ENCODE data around the gene PLA2G15. TPM values are rescaled to one million over a fixed set of nuclear protein-coding genes. Genes with fewer than 3 reads are reported as not detected.
"Not testable (repeated sequence)": the region's sequence is repeated elsewhere in the genome, so short reads cannot be mapped to it uniquely, and the experiment has no call there.

PLA2G15 gene
- total RNA-seq, 1 experiment from 2014 or later, result 24.4 TPM

DNA sequence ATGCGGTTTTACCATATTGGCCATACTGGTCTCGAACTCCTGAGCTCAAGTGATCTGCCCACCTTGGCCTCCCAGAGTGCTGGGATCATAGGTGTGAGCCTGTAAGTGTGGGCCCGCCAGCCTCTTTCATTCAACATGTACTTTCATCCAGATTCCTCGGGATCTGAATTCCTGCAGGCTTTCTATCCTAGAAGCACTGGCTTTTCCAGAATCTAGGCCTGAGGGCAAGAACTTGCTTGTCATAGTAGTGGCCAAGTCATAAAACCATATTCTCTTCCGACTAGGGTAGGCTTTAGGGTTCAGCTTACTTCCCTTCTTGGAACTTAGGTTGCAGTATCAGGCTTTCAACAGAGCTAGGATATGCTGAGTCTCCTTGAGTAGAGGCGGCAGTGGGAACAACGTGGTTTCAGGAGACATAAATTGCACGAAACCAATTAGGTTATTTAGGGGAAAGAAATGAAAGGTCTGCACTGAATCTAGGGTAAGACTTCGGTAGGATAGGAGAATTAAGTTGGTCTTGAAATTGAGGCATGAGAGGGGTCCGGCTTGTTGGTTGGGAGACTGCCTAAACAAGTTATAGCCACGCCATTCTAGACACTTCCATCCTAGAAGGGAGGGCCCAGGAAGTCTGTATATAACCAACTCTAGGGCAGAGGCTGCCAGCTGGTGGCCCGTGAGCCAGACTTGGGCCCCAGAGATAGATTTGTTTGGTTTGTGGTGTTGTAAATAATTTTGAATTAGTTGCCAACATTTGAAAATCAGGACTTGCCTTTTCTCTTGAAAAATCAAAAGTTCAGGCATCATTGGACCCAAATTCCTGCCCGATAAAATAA, 34.8 kb downstream of the PLA2G15 start:
- no peak for DNase-seq (ENCODE audit: low read depth)

DNA sequence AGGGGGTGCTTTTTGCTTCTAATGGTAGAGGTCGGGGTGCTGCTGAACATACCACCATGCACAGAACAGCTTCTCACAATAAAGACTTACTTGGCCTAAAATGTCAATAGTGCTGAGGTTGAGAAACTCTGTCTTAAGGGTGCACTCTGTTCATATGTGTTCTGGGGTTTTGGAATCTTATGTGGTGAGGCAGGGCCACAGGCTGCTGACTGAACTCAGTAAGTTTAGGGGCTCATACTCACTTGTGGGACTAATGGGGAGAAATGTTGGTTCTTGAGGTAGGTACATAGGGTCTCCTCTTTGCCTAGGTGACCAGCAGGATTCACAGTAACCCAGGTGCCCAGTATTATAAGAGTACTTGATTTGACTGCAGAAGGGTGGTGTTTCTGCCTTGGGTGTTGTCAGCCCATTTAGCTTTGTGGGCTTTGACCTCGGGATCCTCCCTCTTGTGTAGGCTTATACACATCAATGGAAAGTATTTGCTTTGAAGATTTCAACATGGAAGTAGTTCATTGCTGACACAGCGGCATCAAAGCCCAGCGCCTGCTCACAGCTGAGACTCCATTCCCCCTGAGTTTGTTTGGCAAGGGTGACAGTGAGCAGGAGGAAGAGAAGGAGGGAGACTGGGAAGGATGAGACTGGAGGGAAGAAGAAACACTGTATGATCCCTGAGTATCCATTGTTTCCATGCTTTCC, 36.3 kb downstream of the PLA2G15 start:
- DNase-seq (ENCODE audit: low read depth), result no peak

DNA sequence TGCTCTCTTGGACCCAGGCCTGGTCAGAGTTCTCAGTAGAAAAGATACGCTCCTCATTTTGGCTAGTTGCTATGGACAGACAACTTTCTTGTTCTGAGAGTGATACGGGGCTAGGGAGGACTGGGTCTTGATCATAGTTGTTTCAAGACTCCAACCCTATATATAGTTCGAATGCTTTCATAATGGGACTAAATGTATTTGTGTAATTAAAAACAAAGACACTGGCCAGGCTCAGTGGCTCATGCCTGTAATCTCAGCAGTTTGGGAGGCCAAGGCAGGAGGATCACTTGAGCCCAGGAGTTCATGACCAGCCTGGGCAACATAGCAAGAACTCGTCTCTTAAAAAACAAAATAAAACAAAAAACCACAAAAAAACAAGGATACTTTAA, 36.9 kb downstream of the PLA2G15 start:
- DNase-seq (ENCODE audit: low read depth), result no peak

DNA sequence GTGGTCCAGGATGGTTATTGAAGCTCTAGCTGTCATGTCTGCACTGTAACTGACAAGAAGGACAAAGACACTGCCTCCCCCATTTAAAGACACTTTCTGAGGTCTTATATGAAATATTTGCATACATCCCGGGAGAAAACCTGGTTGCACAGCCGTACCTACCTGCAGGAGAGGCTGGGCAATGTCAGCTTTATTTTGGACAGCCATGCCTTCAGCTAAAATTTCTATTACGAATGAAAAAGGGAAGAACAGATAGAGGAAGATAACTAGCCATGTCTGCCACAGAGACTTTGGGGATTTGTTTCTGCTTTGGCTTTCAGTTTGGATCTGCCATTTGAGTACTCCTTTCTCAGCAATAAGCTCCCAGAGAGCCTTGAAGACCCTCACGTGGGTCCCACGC, 38.2 kb downstream of the PLA2G15 start:
- no peak for DNase-seq (ENCODE audit: low read depth)

DNA sequence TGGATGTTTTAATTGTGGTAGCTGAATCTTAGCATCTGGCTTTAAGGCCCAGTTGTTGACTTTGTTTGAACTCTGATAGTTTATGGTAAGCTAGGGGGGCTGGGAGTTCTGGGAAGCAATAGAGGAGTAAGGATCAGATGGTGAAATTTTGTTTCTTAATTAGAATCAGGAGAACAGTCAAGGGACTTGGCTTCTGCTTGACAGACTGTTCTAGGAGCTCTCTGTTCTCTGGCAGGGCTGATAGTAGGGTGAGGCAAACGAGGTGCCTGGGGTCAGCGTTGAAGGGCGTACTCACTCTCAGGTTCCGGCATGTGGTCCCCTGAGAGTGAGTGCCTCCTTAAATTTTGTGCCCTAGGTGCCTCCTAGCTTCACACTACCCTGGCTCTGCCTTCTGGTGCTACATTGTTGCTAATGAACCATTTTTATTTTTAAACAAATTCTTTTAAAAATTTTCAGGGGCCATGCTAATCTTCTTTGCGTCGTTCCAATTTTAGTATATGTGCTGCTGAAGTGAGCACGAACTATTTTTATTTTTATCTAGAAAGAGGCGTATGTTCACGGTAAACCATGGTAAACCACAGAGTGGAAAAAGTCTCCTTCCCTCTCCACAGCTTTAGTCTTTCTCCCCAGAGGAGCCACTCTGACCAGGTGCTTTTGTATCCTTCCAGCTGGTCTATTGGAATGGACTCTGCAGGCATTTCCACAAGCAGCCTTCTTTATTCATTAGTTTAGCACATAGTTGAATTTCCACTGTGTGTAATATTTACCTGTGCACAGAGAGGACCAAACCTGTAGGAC, 38.8 kb downstream of the PLA2G15 start:
- DNase-seq (ENCODE audit: low read depth), result no peak

- no peak for DNase-seq (ENCODE audit: low read depth)
Observed at GRCh38 chr16:68284847-68285246, 39.7 kb downstream of the PLA2G15 start.

DNA sequence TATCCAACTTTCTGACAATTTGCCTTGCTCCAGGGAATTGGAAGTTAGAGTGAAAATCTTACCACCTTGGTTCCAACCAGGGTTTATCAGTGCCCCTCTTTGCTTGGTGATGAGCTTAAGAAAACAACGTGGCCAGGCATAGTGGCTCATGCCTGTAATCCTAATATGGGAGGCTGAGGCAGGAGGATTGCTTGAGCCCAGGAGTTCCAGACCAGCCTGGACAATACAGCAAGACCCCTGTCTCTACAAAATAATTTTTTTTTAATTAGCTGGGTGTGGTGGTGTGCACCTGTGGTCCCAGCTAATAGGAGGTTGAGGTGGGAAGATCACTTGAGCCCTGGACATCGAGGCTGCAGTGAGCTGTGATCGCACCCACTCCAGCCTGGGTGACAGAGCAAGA, 40.5 kb downstream of the PLA2G15 start:
- no peak for DNase-seq (ENCODE audit: low read depth)

DNA sequence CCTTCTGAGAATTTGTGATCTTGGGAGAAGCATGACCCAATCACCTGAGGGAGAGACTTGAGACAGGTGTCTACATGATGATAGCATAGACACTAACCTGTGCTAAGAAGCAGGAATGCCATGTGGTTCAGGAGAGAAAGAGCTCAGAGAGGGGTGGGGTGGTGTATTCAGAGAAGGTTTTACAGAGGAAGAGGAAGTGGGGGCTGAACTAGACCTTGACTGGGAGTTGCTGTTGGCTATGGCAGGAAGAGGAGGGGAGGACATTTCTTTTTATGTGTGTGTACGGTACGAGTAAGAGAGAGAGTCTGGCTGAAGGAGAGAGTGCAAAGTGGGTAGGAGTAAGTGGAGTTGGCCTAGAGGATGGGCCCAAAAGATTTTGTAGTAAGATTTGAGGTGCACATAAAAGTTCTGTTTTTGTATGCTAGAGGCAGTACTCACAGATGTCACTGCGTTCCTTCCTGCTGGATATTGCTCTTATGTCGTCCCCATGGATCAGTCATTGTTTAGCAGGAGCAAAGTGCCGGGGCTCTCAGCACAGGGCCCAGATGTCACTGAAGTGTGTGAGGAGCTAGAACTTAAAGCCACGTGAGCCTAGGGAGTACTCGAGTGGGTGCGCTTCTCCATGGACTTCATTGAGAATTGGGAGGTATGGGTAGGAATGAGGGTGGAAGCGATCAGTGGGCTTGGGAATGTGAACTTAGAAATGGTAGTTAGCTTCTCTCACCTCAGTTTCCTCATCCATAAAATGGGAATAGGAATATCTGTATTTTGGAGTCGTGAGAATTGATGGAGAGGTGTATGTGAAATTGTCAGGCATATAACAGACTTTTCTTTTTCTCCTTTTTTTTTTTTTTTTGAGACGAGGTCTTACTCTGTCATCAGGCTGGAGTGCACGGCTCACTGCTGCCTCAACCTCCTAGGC, 41.2 kb downstream of the PLA2G15 start:
- DNase-seq (ENCODE audit: low read depth), result no peak

- peak; percentile 97 for DNase-seq (ENCODE audit: low read depth)
Observed at GRCh38 chr16:68287276-68288251, 42.4 kb downstream of the PLA2G15 start.

DNA sequence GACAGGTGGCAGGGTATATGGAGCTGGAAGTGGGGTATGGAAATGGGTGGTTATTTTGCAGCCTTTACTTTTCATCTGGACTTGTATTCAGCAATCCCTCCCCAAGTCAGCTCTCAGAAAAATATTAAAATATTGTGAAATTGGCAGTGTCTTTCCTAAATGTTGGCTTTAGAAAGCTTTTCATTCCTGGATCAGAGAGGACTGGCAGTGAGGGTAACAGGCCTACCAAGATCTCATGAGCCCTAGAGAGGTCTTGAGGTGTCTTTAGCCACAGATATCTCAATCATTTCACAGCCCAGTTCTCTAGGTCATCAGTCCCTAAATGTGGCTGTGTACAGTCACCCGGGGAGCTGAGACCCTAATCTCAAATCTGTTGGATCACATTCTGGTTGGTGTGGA, 43.1 kb downstream of the PLA2G15 start:
- DNase-seq (ENCODE audit: low read depth), result no peak

DNA sequence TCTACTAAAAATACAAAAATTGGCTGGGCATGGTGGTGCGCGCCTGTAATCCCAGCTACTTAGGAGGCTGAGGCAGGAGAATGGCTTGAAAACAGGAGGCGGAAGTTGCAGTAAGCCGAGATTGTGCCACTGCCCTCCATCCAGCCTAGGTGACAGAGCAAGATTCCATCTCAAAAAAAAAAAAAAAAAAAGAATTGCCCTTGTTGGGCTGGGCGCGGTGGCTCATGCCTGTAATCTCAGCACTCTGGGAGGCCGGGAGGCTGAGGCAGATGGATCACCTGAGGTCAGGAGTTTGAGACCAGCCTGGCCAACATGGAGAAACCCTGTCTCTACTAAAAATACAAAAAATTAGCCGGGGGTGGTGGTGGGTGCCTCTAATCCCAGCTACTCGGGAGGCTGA, 43.6 kb downstream of the PLA2G15 start:
- not testable (repeated sequence) for DNase-seq (ENCODE audit: low read depth)

- no peak for DNase-seq (ENCODE audit: low read depth)
Observed at GRCh38 chr16:68289202-68289601, 44.0 kb downstream of the PLA2G15 start.

- no peak for DNase-seq (ENCODE audit: low read depth)
Observed at GRCh38 chr16:68289621-68290329, 44.6 kb downstream of the PLA2G15 start.

DNA sequence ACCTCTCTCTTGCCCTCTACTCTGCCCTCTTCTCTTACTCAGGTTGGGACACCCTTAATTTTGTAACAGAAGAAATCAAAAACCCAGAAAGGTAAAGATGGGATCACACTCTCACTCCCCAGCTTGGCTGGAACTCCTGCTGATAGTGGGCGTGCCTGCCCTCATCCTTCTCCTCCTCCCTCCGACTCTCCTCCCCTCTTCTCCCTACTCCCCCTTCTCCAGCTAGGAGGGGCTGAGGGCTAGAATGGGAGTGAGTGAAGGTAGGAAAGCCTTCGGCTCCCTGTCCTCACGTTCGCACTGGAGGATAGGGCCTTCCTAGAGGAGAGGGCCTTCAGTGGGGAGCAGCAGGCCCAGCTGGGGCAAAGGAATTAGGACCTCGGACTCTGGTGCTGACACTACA, 45.3 kb downstream of the PLA2G15 start:
- no peak for DNase-seq (ENCODE audit: low read depth)

DNA sequence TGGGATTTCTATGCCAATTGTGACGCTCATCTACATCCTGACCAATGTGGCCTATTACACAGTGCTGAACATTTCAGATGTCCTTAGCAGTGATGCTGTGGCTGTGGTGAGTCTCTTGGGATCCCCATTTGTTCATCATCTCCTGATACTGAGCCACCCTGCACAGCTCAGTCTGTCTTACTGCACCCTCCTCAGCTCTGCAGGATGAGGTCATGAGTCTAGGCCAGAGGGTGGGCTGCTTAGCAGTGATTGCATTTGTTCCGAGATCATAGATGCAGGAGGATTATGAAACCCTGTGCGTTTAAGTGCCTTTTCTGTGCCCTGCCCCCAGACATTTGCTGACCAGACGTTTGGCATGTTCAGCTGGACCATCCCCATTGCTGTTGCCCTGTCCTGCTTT, 46.1 kb downstream of the PLA2G15 start:
- DNase-seq (ENCODE audit: low read depth), result no peak

DNA sequence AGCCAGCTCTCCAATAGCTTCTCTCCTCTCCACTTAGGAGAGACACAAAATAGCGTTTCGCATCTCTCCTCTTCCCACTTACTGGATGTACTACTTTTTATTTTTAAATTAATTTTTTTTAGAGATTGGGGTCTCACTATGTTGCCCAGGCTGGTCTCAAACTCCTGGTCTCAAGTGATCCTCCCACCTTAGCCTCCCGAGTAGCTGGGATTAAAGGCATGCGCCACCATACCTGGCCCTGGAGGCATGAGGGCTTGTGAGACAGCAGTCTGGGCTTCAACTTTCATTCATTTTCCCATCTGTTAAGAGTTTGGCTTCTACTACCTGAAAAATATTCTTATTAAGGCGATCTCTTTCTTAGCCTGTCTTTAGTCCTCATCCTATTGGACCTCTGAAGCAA, 47.3 kb downstream of the PLA2G15 start:
- DNase-seq (ENCODE audit: low read depth), result no peak

DNA sequence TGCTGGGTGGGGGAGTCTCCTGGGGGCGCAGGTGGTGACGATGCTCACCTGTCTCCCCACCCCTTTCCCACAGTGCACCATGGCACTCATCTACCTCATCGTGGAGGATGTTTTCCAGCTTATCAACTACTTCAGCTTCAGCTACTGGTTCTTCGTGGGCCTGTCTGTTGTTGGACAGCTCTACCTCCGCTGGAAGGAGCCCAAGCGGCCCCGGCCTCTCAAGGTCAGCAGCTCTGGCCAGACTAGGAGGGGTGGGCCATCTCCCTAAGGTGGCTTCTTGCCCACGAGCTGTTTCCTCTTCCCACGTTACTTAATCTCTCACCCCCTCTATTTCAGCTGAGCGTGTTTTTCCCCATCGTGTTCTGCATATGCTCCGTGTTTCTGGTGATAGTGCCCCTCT, 51.1 kb downstream of the PLA2G15 start:
- DNase-seq (ENCODE audit: low read depth), result no peak

DNA sequence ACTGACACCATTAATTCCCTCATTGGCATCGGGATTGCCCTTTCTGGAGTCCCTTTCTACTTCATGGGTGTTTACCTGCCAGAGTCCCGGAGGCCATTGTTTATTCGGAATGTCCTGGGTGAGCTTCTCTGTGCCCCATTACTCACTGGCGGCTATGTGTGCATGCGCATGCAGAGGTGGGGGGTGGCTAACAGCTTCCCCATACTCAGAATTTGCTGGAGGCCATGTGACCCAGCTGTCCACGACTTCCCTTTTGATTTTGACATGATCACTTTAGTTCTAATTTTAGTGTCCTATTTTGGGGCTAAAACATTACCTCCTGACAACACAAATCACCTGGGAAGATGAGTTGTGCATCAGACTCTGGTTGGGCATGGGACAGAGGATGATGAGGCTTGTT, 51.5 kb downstream of the PLA2G15 start:
- DNase-seq (ENCODE audit: low read depth), result no peak

DNA sequence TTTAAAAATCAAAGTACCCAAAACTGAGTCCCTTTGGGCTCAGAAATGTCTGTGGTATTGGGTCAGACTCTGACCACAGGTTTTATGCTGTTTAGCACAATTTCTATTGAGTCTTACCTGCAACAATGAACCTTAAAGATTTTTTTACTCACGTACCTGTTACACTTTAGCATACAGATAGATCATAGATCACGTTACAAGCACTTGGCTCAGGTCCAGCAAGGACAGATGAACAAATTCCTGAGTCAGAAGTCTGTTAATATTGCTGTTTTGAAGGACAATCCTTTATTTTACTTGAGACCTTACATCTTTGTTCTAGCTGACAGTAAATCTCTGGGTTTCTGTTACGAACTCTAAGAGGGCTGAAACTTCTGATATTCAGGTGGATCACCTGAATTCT, 52.7 kb downstream of the PLA2G15 start:
- no peak for DNase-seq (ENCODE audit: low read depth)

DNA sequence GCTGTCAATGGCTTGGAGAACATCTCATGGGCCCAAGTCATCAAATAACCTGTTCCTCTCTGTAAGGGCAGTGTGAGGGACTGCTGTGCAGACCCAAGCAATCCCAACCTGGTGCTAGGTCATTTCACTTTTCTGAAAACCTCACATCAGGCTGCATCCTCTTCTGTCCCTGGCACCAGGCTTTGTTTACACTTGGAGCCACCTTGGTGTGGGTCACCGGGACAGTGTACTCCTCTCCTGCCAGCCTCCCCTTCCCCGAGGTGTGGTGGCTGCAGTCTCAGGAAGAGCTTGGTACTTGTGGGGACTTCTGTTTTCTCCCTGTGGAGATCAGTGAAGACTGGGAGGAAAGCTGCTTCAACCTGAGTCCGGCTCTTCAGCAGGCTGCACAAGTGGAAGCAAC, 53.1 kb downstream of the PLA2G15 start:
- no peak for DNase-seq (ENCODE audit: low read depth)
